ENCODE measurements around the gene CX3CR1. TPM values are rescaled to one million over a fixed set of nuclear protein-coding genes. Genes with fewer than 3 reads are reported as not detected.

Gene CX3CR1
- total and polyA plus RNA-seq, 9 of the 15 experiments (the other 6 are each of a cell fraction or from before 2014, with no cell fraction given): 0.03 to 0.21 TPM; not detected in 7

DNA sequence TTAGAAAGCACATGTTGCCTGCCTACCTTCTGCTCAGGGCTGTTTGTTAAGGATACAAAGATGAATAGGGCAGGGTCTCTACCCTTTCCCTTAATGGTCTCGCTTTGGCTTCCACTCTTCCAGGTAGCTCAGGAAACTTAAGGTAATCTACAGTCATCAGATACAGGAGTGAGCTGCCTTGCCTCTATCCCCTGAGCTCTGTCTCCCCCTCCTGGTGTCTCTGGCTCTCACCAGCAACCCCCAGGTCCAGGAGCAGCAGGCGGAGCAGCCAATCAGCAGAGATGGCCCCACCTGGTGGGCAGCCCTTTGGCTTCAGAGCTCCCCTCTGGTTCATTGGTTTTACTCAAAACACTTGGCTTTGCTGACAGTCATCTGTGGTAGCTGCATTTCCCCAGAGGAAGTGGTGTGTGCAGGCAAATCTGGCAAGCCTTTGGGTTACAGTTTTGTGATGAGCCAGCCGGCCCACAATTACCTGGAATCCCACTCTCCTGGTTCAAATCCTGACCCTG, 8.5 kb upstream of the CX3CR1 start (continued):
- TF ChIP-seq, protein P1, sequence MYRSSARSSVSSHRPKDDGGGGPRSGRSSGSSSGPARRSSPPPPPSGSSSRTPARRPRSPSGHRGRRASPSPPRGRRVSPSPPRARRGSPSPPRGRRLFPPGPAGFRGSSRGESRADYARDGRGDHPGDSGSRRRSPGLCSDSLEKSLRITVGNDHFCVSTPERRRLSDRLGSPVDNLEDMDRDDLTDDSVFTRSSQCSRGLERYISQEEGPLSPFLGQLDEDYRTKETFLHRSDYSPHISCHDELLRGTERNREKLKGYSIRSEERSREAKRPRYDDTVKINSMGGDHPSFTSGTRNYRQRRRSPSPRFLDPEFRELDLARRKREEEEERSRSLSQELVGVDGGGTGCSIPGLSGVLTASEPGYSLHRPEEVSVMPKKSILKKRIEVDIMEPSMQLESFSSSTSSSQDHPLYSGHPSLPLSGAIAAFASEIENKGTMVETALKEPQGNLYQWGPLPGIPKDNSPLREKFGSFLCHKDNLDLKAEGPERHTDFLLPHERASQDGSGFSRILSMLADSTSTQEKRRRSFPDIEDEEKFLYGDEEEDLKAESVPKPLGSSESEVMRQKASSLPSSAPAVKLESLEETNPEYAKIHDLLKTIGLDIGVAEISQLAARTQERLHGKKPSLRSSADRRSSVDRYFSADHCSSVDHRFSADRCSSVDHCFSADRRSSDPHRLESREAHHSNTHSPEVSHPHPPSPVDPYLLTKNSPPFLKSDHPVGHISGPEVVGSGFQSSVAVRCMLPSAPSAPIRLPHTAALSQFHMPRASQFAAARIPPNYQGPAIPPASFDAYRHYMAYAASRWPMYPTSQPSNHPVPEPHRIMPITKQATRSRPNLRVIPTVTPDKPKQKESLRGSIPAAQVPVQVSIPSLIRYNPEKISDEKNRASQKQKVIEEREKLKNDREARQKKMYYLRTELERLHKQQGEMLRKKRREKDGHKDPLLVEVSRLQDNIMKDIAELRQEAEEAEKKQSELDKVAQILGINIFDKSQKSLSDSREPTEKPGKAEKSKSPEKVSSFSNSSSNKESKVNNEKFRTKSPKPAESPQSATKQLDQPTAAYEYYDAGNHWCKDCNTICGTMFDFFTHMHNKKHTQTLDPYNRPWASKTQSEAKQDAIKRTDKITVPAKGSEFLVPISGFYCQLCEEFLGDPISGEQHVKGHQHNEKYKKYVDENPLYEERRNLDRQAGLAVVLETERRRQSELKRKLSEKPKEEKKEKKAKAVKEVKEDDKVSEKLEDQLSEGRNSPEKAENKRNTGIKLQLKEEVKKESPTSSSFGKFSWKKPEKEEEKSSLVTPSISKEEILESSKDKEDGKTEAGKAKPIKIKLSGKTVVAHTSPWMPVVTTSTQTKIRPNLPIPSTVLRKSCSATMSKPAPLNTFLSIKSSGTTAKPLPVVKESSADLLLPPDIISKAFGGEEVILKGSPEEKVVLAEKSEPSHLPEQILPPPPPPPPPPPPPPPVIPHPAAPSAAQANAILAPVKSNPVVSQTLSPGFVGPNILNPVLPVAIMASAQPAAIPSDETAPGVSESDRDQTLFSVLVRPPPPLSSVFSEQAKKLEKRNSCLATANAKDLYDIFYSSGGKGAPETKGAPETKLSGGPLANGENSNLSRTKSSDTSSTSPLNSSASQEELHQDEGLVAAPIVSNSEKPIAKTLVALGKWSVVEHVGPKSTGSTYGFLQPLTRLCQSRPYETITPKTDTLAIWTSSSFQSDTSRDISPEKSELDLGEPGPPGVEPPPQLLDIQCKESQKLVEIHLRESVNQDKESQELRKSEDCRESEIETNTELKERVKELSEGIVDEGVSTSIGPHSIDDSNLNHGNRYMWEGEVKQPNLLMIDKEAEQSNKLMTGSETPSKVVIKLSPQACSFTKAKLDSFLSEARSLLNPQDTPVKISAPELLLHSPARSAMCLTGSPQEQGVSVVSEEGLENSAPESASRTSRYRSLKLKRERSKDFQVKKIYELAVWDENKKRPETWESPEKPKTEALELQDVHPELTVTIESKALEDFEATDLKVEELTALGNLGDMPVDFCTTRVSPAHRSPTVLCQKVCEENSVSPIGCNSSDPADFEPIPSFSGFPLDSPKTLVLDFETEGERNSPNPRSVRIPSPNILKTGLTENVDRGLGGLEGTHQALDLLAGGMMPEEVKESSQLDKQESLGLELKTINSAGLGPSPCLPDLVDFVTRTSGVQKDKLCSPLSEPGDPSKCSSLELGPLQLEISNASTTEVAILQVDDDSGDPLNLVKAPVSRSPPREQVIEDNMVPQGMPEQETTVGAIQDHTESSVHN (IDR thresholded peaks at IDR 0.05; ENCODE audit: borderline replicate concordance in 1 of 2, low read depth in 1 of 2): no peak
- TF ChIP-seq ARHGAP35 (IDR thresholded peaks at IDR 0.05; ENCODE audit: partially characterized antibody) (no peak), ZNF408 (CRISPR knock-in tag; IDR thresholded peaks at IDR 0.05; ENCODE audit: low read depth) (no peak), LCOR (CRISPR knock-in tag; IDR thresholded peaks at IDR 0.05) (0 out of 2 replicates have a peak, but pooled peaks have one; percentile 31), BHLHE40 (IDR thresholded peaks at IDR 0.05; ENCODE audit: low read length) (peak; percentile 50; the same call in 1 of the 2 replicates), CREB1 (IDR thresholded peaks at IDR 0.05) (no peak), CREB1 (CRISPR knock-in tag; IDR thresholded peaks at IDR 0.05) (no peak), TAF9B (IDR thresholded peaks at IDR 0.05; ENCODE audit: partially characterized antibody) (no peak), HMG20B (CRISPR knock-in tag; IDR thresholded peaks at IDR 0.05) (no peak)
- TF ChIP-seq, protein P2, sequence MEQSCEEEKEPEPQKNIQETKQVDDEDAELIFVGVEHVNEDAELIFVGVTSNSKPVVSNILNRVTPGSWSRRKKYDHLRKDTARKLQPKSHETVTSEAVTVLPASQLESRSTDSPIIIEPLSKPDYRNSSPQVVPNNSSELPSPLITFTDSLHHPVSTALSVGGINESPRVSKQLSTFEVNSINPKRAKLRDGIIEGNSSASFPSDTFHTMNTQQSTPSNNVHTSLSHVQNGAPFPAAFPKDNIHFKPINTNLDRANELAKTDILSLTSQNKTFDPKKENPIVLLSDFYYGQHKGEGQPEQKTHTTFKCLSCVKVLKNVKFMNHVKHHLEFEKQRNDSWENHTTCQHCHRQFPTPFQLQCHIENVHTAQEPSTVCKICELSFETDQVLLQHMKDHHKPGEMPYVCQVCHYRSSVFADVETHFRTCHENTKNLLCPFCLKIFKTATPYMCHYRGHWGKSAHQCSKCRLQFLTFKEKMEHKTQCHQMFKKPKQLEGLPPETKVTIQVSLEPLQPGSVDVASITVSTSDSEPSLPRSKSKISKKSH (CRISPR knock-in tag; IDR thresholded peaks at IDR 0.05): no peak
- TF ChIP-seq, protein P3, sequence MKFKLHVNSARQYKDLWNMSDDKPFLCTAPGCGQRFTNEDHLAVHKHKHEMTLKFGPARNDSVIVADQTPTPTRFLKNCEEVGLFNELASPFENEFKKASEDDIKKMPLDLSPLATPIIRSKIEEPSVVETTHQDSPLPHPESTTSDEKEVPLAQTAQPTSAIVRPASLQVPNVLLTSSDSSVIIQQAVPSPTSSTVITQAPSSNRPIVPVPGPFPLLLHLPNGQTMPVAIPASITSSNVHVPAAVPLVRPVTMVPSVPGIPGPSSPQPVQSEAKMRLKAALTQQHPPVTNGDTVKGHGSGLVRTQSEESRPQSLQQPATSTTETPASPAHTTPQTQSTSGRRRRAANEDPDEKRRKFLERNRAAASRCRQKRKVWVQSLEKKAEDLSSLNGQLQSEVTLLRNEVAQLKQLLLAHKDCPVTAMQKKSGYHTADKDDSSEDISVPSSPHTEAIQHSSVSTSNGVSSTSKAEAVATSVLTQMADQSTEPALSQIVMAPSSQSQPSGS (CRISPR knock-in tag; IDR thresholded peaks at IDR 0.05): no peak
- TF ChIP-seq, protein P4, sequence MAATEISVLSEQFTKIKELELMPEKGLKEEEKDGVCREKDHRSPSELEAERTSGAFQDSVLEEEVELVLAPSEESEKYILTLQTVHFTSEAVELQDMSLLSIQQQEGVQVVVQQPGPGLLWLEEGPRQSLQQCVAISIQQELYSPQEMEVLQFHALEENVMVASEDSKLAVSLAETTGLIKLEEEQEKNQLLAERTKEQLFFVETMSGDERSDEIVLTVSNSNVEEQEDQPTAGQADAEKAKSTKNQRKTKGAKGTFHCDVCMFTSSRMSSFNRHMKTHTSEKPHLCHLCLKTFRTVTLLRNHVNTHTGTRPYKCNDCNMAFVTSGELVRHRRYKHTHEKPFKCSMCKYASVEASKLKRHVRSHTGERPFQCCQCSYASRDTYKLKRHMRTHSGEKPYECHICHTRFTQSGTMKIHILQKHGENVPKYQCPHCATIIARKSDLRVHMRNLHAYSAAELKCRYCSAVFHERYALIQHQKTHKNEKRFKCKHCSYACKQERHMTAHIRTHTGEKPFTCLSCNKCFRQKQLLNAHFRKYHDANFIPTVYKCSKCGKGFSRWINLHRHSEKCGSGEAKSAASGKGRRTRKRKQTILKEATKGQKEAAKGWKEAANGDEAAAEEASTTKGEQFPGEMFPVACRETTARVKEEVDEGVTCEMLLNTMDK (IDR thresholded peaks at IDR 0.05; ENCODE audit: borderline replicate concordance, insufficient read depth, low read depth, low read length, poor library complexity, severe bottlenecking): peak; percentile 3
